CD4-positive, alpha-beta T cell (primary cell): Measurements from ENCODE around the gene PHLDB3. TPM values are rescaled to one million over a fixed set of nuclear protein-coding genes. Genes with fewer than 3 reads are reported as not detected.

Source experiments
- ATAC-seq: fragments of 200-7000 bp; cut with Tn5 transposase; one replicate; pipeline ENCODE4 v1.10.0; 2022; ENCODE audit warnings: mild to moderate bottlenecking; ENCODE audit not compliant: poor library complexity
- CTCF ChIA-PET: fragments of 350-600 bp; sonication (Branson Sonifier 250); formaldehyde crosslinking; loops from one replicate; lab custom pipeline; 2021; ENCODE audit warnings: antibody characterized with exemption, inconsistent platforms; lab: Charles Lee
- POLR2A ChIA-PET: fragments of 350-600 bp; sonication (Branson Sonifier 250); formaldehyde crosslinking; loops from one replicate; lab custom pipeline; 2021; ENCODE audit warnings: antibody characterized with exemption, inconsistent platforms; lab: Charles Lee
- DNase-seq, 14 experiments: peaks; one replicate each; pipeline ENCODE4 v3.0.0-alpha.2; 2013 to 2020; ENCODE audit warnings: mixed read lengths in 2 of 14
- H3K27ac ChIP-seq, 2 donors: one replicate each; pipeline versions ENCODE4 v1.5.1 to v1.7.0; 2013; ENCODE audit warnings: low read length in 2 of 2, low read depth in 1 of 2, mild to moderate bottlenecking in 1 of 2
- H3K27me3 ChIP-seq, 2 experiments: 1 replicate in 1 of 2; 2 replicates in 1 of 2; pipeline versions ENCODE4 v1.6.1 to v1.7.0; 2013; ENCODE audit warnings: low read length in 2 of 2, control low read depth in 1 of 2, mild to moderate bottlenecking in 1 of 2, moderate library complexity in 1 of 2; ENCODE audit not compliant: insufficient read depth in 2 of 2, control insufficient read depth in 1 of 2
- H3K36me3 ChIP-seq: one replicate; pipeline ENCODE4 v1.6.1; 2013; ENCODE audit warnings: low read length, control low read depth; ENCODE audit not compliant: insufficient read depth
- H3K4me1 ChIP-seq: one replicate; pipeline ENCODE4 v1.6.1; 2013; ENCODE audit warnings: low read length, control low read depth; ENCODE audit not compliant: insufficient read depth
- H3K4me3 ChIP-seq: one replicate; pipeline ENCODE4 v1.5.1; 2013; ENCODE audit warnings: mild to moderate bottlenecking, low read length, moderate library complexity
- H3K9me3 ChIP-seq, 2 experiments: 1 replicate in 1 of 2; 2 replicates in 1 of 2; pipeline versions ENCODE4 v1.6.1 to v1.7.0; 2013; ENCODE audit warnings: low read length in 2 of 2, mild to moderate bottlenecking in 2 of 2, control low read depth in 1 of 2, moderate library complexity in 1 of 2; ENCODE audit not compliant: control insufficient read depth in 1 of 2, insufficient read depth in 1 of 2
- H3K27ac Mint-ChIP-seq: one replicate; pipeline ENCODE4 v1.8.0; 2020; ENCODE audit warnings: mixed read lengths
- H3K27me3 Mint-ChIP-seq: one replicate; pipeline ENCODE4 v1.8.0; 2021; ENCODE audit warnings: mixed read lengths
- H3K36me3 Mint-ChIP-seq: one replicate; pipeline ENCODE4 v1.8.0; 2021; ENCODE audit warnings: low read depth, mixed read lengths
- H3K4me1 Mint-ChIP-seq: one replicate; pipeline ENCODE4 v1.8.0; 2021; ENCODE audit warnings: low read depth, mixed read lengths
- H3K4me3 Mint-ChIP-seq: one replicate; pipeline ENCODE4 v1.8.0; 2020; ENCODE audit warnings: mild to moderate bottlenecking, mixed read lengths
- H3K9me3 Mint-ChIP-seq: one replicate; pipeline ENCODE4 v1.8.0; 2020; ENCODE audit warnings: mixed read lengths
- intact Hi-C, 2 experiments: fragments of 100-400 bp; cut with DNase I in 1 of 2; cut with micrococcal nuclease in 1 of 2; formaldehyde crosslinking; loops; one replicate each; pipeline versions ENCODE4 v1.15.1 to v1.9.0; 2023 to 2025; cut with DNase I, micrococcal nuclease
- polyA plus RNA-seq, 2 donors: library from polyadenylated mRNA; unstranded; fragments of 120-200 nt; gene quantifications; one replicate each; pipeline ENCODE4 v1.2.1, GENCODE V29; 2013
- total RNA-seq, 174 experiments: library from RNA in 2 of 174; stranded (reverse) in 2 of 174; gene quantifications; one replicate each; pipeline ENCODE4 v1.2.3 and lab custom pipeline; 2021 to 2026
- TF ChIP-seq, protein P1 (sequence below): fragments of 200-600 bp; IDR thresholded peaks from one replicate; pipeline ENCODE4 v1.8.0; 2022; ENCODE audit warnings: antibody characterized with exemption, mild to moderate bottlenecking

PHLDB3 gene
- 10 to 100 TPM; 75.1 to 77.4 TPM for total RNA-seq
- polyA plus RNA-seq (2013, experiment 1 of 2): 16.8 TPM
- 17.5 TPM for polyA plus RNA-seq (2013, experiment 2 of 2)
- total RNA-seq (lab: John Stamatoyannopoulos, UW): 9.7 to 83.8 (median 24.7) reads per million in 172 experiments

DNA sequence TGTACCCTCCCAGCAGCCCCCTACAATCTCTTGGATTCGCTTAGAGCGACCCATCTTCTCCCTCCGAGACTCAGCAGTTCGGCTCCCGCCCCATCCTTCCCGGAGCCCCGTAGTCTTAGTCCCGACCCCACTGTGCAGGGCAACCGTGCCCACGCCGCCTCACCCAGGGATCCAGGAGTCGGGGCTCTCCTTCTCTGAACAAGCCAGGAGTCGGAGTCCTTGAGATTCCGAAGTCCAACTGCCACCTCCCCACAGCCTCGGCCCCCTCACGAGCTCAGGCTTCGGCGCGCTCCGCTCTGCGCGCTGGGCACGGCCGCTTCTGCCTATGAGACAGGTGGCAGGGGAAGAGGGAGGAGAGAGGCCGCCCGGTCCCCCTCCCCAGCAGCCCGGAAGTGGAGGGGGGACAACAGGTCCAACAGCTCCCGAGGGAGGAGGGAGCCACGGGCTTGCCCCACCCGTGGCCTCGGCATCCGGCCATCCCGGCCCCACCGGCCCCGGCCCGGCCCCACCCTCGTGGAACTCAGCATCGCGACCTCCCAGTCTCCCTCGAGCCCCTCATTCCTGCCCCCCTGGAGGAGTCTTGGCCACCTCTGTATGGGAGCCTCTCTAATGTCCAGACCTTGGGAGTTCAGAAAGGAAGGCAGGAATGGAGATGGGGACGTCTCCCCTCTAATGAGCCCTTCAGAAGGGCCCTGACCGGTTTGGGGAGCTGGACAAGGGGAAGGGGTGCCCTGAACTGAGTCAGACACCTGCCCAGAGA is at the start of gene PHLDB3:
TSS of gene PHLDB3 (minus strand) at position 321 of the 760 bp plus-strand sequence. CDS start 628 bp downstream, outside the sequence.
- TF ChIP-seq, protein P1, sequence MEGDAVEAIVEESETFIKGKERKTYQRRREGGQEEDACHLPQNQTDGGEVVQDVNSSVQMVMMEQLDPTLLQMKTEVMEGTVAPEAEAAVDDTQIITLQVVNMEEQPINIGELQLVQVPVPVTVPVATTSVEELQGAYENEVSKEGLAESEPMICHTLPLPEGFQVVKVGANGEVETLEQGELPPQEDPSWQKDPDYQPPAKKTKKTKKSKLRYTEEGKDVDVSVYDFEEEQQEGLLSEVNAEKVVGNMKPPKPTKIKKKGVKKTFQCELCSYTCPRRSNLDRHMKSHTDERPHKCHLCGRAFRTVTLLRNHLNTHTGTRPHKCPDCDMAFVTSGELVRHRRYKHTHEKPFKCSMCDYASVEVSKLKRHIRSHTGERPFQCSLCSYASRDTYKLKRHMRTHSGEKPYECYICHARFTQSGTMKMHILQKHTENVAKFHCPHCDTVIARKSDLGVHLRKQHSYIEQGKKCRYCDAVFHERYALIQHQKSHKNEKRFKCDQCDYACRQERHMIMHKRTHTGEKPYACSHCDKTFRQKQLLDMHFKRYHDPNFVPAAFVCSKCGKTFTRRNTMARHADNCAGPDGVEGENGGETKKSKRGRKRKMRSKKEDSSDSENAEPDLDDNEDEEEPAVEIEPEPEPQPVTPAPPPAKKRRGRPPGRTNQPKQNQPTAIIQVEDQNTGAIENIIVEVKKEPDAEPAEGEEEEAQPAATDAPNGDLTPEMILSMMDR: no peak
- Histone ChIP-seq H3K4me1 (peaks cover 35% of the 10 kb centered on the region), H3K27ac (peak within 1 kb of the TSS; percentile 85 to 88), H3K4me3 (peak within 1 kb of the TSS; percentile 91), H3K36me3 (peaks cover 8% of the 10 kb centered on the region), H3K9me3 (no peaks in the 10 kb centered on the region), H3K27me3 (no peaks in the 10 kb centered on the region)
- Mint-ChIP-seq H3K4me1 (peaks cover 36% of the 10 kb centered on the region), H3K27ac (peak within 1 kb of the TSS; percentile 96), H3K4me3 (peak within 1 kb of the TSS; percentile 94), H3K36me3 (peaks cover 45% of the 10 kb centered on the region), H3K27me3 (no peaks in the 10 kb centered on the region), H3K9me3 (no peaks in the 10 kb centered on the region)
- intact Hi-C loops: loop anchor here (1.0 to 5.0 kb wide), 7 partner anchors 14 to 57 kb away; no protein-coding TSS in a partner anchor
- POLR2A ChIA-PET: interaction anchor here (0.6 to 3.3 kb wide), 20 partner anchors 11 to 164 kb away, joined by 3 to 88 read pairs (median 7); partner anchors contain the start of genes IRGQ and ZNF575
- DNase-seq (peak in 12 of 14 experiments; percentile 31 to 73 (median 52)), ATAC-seq (peak; percentile 38)
- CTCF ChIA-PET: interaction anchor here (0.8 to 2.8 kb wide), 11 partner anchors 15 to 90 kb away, joined by 3 to 22 read pairs (median 6); no protein-coding TSS in a partner anchor

DNA sequence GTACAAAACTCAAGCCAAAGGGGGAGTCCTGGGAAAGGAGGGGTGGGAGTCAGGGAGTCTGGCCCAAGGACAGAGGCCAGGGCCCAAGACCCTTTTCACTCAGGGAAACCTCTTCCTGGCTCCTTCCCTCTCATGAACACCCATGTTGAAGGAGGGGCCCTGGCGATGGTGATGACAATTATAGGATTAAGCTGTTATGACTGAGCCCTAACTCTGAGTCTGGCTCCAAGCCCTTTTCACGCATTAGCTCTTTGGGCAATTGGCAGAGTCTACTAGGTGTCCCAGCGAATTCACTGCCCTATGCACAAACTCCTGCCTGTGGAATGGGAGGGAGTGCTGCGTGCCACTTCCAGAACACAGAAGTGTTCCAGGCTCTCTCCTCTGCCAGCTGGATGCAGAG is 49.1 kb upstream of the PHLDB3 start:
- H3K4me1 Mint-ChIP-seq: peaks cover 8% of the 10 kb centered on the region
- intact Hi-C loops: loop anchor here in 1 of 2 experiments (10.0 kb wide), 1 partner anchor 231 kb away; the partner anchor contains the start of gene KCNN4
- H3K36me3 Mint-ChIP-seq: peaks cover 84% of the 10 kb centered on the region
- Histone ChIP-seq H3K4me3 (no peak overlapping the region), H3K4me1 (peaks cover 6% of the 10 kb centered on the region), H3K9me3 (no peaks in the 10 kb centered on the region), H3K27ac (no peak overlapping the region), H3K27me3 (no peaks in the 10 kb centered on the region), H3K36me3 (peaks cover 63% of the 10 kb centered on the region)
- no peak overlapping the region for H3K27ac Mint-ChIP-seq
- no peaks in the 10 kb centered on the region for H3K27me3 Mint-ChIP-seq
- ATAC-seq (no peak), DNase-seq (no peak)
- CTCF ChIA-PET: interaction anchor here (1.7 to 4.5 kb wide), 2 partner anchors 34 to 43 kb away, joined by 5 to 122 read pairs; partner anchors contain the start of genes IRGQ and ZNF576
- no peaks in the 10 kb centered on the region for H3K9me3 Mint-ChIP-seq
- no peak overlapping the region for H3K4me3 Mint-ChIP-seq
- POLR2A ChIA-PET: no interaction called here
- TF ChIP-seq, protein P1: no peak

DNA sequence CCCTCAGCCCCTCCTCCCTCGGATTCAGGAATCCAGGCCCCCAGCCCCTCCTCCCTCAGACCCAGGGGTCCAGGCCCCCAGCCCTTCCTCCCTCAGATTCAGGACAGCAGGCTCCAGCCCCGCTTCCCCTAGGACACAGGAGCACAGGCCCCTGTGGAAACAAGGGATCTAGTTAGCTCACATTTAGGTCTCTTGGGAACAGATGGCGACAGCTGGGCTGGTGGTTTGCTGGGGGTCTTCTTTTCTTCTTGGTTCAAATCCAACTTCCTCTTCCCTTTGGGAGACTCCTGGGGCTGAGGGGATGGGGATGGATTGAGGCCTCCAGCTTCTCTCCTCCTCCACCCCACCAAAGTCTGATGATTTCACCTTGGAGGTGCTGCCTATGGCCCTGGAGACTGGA is 48.1 kb upstream of the PHLDB3 start:
- peaks cover 58% of the 10 kb centered on the region for H3K36me3 ChIP-seq
- TF ChIP-seq, protein P1: no peak
- POLR2A ChIA-PET: interaction anchor here (1.0 kb wide), 1 partner anchor 20 kb away, joined by 4 read pairs; the partner anchor contains the start of gene ZNF575
- no peak overlapping the region for H3K27ac ChIP-seq
- Mint-ChIP-seq H3K27me3 (no peaks in the 10 kb centered on the region), H3K4me3 (no peak overlapping the region), H3K4me1 (peaks cover 8% of the 10 kb centered on the region), H3K9me3 (no peaks in the 10 kb centered on the region), H3K36me3 (peaks cover 79% of the 10 kb centered on the region), H3K27ac (no peak overlapping the region)
- no peaks in the 10 kb centered on the region for H3K27me3 ChIP-seq
- CTCF ChIA-PET: interaction anchor here (1.7 to 4.5 kb wide), 2 partner anchors 33 to 44 kb away, joined by 5 to 122 read pairs; partner anchors contain the start of genes IRGQ and ZNF576
- intact Hi-C loops: loop anchor here in 1 of 2 experiments (10.0 kb wide), 1 partner anchor 232 kb away; the partner anchor contains the start of gene KCNN4
- no peaks in the 10 kb centered on the region for H3K9me3 ChIP-seq
- no peak overlapping the region for H3K4me3 ChIP-seq
- peaks cover 6% of the 10 kb centered on the region for H3K4me1 ChIP-seq
- DNase-seq: no peak
- no peak for ATAC-seq
